ENCODE results near the gene TBC1D22A. TPM values are rescaled to one million over a fixed set of nuclear protein-coding genes. Genes with fewer than 3 reads are reported as not detected.
"Not testable (repeated sequence)": the region's sequence is repeated elsewhere in the genome, so short reads cannot be mapped to it uniquely, and the experiment has no call there.

Gene TBC1D22A
- total RNA-seq, 2 donors from 2014 or later, result 28.9 to 31.3 TPM

- H3K36me3 ChIP-seq, result no peaks in the 10 kb centered on the region
- no peaks in the 10 kb centered on the region for H3K9me3 ChIP-seq
- no peaks in the 10 kb centered on the region for H3K27me3 ChIP-seq (replicated peaks; ENCODE audit: insufficient read depth)
- H3K27ac ChIP-seq, result no peak overlapping the region
- no peaks in the 10 kb centered on the region for H3K4me1 ChIP-seq (ENCODE audit: control insufficient read depth in 1 of 2, low read depth in 2 of 2)
- no peak for TF ChIP-seq CTCF (IDR thresholded peaks at IDR 0.05)
- DNase-seq (ENCODE audit: low spot score), result no peak
- no peak for ATAC-seq (ENCODE audit: insufficient number of reproducible peaks, low FRiP score, low read depth)
- H3K4me3 ChIP-seq, result no peak overlapping the region
Measured at GRCh38 chr22:47167056-47167455, 404.6 kb downstream of the TBC1D22A start.

- not testable (repeated sequence) for H3K27me3 ChIP-seq (replicated peaks; ENCODE audit: insufficient read depth); H3K4me3 ChIP-seq; H3K4me1 ChIP-seq (ENCODE audit: control insufficient read depth in 1 of 2, low read depth in 2 of 2); ATAC-seq (ENCODE audit: insufficient number of reproducible peaks, low FRiP score, low read depth); H3K9me3 ChIP-seq; H3K27ac ChIP-seq; H3K36me3 ChIP-seq; DNase-seq (ENCODE audit: low spot score)
Measured at GRCh38 chr22:47167921-47168320, 405.5 kb downstream of the TBC1D22A start.

- peaks cover under 1% of the 10 kb centered on the region for H3K36me3 ChIP-seq
- no peaks in the 10 kb centered on the region for H3K4me1 ChIP-seq (ENCODE audit: control insufficient read depth in 1 of 2, low read depth in 2 of 2)
- H3K4me3 ChIP-seq, result no peak overlapping the region
- no peak for TF ChIP-seq CTCF (IDR thresholded peaks at IDR 0.05)
- H3K27ac ChIP-seq, result no peak overlapping the region
- H3K9me3 ChIP-seq, result no peaks in the 10 kb centered on the region
- no peaks in the 10 kb centered on the region for H3K27me3 ChIP-seq (replicated peaks; ENCODE audit: insufficient read depth)
- ATAC-seq (ENCODE audit: insufficient number of reproducible peaks, low FRiP score, low read depth) (no peak), DNase-seq (ENCODE audit: low spot score) (no peak)
Measured at GRCh38 chr22:47168441-47168840, 406.0 kb downstream of the TBC1D22A start.

GRCh38 chr22:47168900-47169800, 406.7 kb downstream of the TBC1D22A start:
- Histone ChIP-seq H3K36me3 (peaks cover 4% of the 10 kb centered on the region), H3K4me3 (no peak overlapping the region), H3K4me1 (ENCODE audit: control insufficient read depth in 1 of 2, low read depth in 2 of 2) (no peaks in the 10 kb centered on the region), H3K27me3 (replicated peaks; ENCODE audit: insufficient read depth) (no peaks in the 10 kb centered on the region), H3K27ac (no peak overlapping the region), H3K9me3 (no peaks in the 10 kb centered on the region)
- ATAC-seq (ENCODE audit: insufficient number of reproducible peaks, low FRiP score, low read depth), result no peak
- no peak for TF ChIP-seq CTCF (IDR thresholded peaks at IDR 0.05)
- DNase-seq (ENCODE audit: low spot score), result no peak

GRCh38 chr22:47169801-47170140, 407.3 kb downstream of the TBC1D22A start:
- TF ChIP-seq CTCF (IDR thresholded peaks at IDR 0.05), result no peak
- H3K4me3 ChIP-seq, result no peak overlapping the region
- no peak for ATAC-seq (ENCODE audit: insufficient number of reproducible peaks, low FRiP score, low read depth)
- no peaks in the 10 kb centered on the region for H3K9me3 ChIP-seq
- DNase-seq (ENCODE audit: low spot score), result no peak
- no peak overlapping the region for H3K27ac ChIP-seq
- H3K36me3 ChIP-seq, result peaks cover 6% of the 10 kb centered on the region
- no peaks in the 10 kb centered on the region for H3K4me1 ChIP-seq (ENCODE audit: control insufficient read depth in 1 of 2, low read depth in 2 of 2)
- H3K27me3 ChIP-seq (replicated peaks; ENCODE audit: insufficient read depth), result no peaks in the 10 kb centered on the region

GRCh38 chr22:47170511-47171440, 408.3 kb downstream of the TBC1D22A start:
- not testable (repeated sequence) for DNase-seq (ENCODE audit: low spot score); H3K27me3 ChIP-seq (replicated peaks; ENCODE audit: insufficient read depth); H3K27ac ChIP-seq; ATAC-seq (ENCODE audit: insufficient number of reproducible peaks, low FRiP score, low read depth); H3K4me3 ChIP-seq; H3K36me3 ChIP-seq; H3K4me1 ChIP-seq (ENCODE audit: control insufficient read depth in 1 of 2, low read depth in 2 of 2); H3K9me3 ChIP-seq
